RWPE1 (cell line): ENCODE data around the gene PRPF6.

ENCODE experiments used
- CTCF ChIA-PET: fragments of 350-600 bp; sonication (Branson Sonifier 250); formaldehyde crosslinking; extraction: SDS; loops from one replicate; lab custom pipeline; 2021; lab: Yijun Ruan, JAX
- POLR2A ChIA-PET: fragments of 400-600 bp; formaldehyde crosslinking; extraction: SDS; loops from one replicate; lab custom pipeline; 2020; ENCODE audit warnings: antibody characterized with exemption; ENCODE audit not compliant: low non-redundant PET; lab: Yijun Ruan, JAX
- DNase-seq: peaks from one replicate; pipeline ENCODE4 v3.0.0; 2012; ENCODE audit warnings: low spot score
- H3K27ac ChIP-seq: fragments of 450-650 bp; 2 replicates; pipeline ENCODE4 v1.5.1; 2017
- TF ChIP-seq, protein P1 (sequence below): fragments of 450-650 bp; conservative IDR thresholded peaks from 2 replicates; pipeline ENCODE4 v1.5.1; 2017; ENCODE audit warnings: low read depth, mild to moderate bottlenecking

Gene PRPF6

DNA sequence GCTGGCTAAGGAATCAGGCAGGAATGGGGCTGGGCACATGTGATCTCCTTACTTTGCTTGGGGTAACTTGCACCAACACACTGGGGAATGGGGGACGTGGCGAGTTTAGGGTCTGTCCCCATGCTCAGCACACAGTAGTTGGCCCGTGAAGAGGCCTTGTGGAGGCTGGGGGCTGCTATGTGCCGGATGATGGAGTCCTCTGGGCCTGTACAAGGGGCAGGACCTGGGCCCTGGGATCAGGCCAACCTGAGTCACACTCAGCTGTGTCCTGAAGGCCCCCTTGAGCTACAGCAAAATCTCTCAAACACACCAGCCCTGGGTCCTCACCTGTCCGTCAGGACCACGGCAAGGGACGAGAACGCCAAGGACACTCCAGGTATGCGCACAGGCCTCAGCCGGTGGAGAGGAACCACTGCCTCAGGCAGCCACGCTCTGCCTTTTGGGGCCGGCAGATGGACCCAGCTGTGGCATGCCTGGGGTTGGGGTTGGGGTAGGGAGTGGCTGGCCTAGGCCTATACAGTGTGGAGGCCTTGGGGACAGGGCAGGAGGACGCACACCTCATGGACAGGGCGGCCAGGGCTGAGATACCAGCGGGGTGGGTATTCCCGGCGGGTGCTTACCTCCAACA lies 35.8 kb upstream of the PRPF6 start:
- ChIA-PET POLR2A (no interaction called here), CTCF (interaction anchor here (0.6 to 0.7 kb wide), 2 partner anchors 8 to 112 kb away, joined by 3 read pairs; no protein-coding TSS in a partner anchor)
- TF ChIP-seq, protein P1, sequence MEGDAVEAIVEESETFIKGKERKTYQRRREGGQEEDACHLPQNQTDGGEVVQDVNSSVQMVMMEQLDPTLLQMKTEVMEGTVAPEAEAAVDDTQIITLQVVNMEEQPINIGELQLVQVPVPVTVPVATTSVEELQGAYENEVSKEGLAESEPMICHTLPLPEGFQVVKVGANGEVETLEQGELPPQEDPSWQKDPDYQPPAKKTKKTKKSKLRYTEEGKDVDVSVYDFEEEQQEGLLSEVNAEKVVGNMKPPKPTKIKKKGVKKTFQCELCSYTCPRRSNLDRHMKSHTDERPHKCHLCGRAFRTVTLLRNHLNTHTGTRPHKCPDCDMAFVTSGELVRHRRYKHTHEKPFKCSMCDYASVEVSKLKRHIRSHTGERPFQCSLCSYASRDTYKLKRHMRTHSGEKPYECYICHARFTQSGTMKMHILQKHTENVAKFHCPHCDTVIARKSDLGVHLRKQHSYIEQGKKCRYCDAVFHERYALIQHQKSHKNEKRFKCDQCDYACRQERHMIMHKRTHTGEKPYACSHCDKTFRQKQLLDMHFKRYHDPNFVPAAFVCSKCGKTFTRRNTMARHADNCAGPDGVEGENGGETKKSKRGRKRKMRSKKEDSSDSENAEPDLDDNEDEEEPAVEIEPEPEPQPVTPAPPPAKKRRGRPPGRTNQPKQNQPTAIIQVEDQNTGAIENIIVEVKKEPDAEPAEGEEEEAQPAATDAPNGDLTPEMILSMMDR = no peak
- no peak for DNase-seq
- peak overlapping the region; percentile 99 for H3K27ac ChIP-seq

DNA sequence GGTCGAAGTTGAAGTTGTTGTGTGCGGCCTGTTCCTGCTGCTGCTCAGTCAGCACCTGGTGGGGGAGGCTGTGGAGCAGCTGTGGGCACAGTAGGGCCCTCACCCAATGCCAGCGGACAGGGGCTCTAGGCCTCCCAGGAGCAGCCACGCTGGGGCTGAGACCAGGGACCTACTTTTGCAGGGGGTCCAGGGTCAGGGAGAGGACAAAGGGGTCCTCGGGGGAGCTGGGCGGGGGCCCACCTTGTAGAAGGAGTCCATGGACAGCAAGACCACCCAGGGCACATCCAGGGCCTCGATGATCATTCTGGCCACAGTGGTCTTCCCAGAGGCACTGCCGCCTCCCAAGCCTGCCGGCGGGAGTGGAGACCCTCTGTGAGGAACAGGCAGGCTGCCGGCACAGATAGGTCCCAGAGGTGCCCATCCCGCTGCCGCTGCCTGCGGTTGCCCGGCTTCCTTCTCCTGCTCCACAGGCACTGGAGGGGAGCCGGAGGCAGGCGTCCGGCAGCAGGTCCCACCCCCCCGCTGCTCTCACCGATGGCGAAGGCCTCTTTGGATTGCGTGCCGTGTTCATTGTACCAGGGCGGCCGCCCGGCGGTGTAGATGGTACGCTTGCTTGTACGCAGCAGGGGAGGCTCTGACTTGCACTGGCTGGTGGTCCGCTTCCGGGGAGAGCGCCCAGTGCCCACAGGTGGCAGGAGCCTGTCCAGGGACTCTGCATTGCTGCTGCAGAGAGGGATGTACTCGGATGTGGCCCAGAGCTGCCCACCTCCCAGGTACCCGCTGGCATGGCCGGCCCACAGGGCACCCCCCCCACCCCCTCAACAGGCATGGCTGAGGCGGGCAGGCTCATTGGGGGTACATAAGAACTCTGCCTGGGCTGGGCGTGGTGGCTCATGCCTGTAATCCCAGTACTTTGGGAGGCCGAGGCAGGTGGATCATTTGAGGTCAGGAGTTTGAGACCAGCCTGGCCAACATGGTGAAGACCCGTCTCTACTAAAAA lies 34.7 kb upstream of the PRPF6 start:
- CTCF ChIA-PET = interaction anchor here (0.6 kb wide), 1 partner anchor 221 kb away, joined by 5 read pairs; no protein-coding TSS in a partner anchor
- H3K27ac ChIP-seq = peak overlapping the region; percentile 99
- DNase-seq = no peak
- TF ChIP-seq, protein P1 = no peak
- POLR2A ChIA-PET = no interaction called here

DNA sequence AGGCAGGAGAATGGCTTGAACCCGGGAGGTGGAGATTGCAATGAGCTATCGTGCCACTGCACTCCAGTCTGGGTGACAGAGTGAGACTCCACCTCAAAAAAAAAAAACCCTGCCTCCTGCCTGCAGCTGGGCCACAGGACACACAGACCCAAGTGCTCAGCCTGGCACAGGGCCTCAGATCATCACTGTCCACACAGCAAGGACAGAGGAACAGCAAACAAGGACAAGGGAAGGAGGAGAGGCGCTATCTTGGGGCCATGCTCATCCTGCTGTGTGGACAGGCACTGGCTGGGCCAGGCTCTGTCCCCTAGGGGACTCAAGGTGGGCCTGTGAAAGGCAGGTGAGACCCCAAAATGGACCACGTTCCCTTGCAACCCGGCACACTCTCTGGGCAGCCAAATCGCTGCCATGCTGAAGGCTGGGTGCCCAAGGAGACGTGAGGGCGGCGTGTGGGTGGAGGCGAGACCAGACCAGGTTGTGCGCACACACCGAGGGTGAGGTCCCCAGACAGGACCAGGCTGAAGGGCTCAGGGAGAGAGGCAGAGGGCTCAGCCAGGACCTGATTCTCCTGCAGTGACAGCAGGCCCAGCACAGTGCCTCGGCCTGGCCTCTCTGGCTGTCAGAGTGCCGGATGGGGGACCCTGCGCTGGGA lies 33.8 kb upstream of the PRPF6 start:
- TF ChIP-seq, protein P1 = no peak
- ChIA-PET CTCF (no interaction called here), POLR2A (no interaction called here)
- no peak for DNase-seq
- peak overlapping the region; percentile 99 for H3K27ac ChIP-seq

DNA sequence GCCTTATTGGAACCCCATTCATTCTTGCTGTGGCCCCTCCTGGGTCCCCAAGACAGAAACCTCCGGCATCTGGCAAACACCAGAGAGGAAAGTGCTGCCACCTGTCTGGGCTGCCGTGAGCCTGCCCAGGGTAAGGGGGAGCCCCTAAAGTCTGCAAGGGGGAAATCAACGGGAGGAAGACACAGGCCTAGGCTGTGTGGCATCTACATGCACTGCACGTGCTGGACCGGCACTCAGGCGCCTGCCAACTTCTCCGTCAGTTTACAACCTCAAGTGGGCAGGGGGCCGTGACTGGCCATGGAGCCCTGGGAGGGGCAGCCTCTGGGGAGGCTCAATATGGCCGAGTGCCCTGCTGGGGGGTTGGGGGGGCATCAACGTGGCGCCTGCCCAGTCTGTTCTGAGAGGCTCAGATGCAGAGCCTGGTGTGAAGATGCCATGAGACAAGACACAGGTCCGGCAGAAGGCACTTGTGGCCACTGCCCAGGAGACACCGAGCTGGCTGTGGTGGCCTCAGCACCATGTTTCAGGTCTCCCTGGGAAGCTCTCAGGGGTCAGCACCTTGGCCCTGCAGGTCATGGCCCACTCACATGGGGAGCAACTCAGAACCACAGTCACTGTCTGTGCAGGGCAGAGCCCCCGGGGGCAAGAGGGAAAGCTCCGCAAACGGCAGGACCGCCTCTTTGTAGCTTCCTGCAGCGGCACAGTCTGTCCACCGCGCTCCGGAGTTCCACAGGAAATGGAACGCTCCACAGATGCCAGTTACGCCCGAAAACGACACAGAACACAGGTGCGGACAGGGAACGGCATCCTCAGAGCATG lies 33.1 kb upstream of the PRPF6 start:
- CTCF ChIA-PET = no interaction called here
- peak overlapping the region; percentile 99 for H3K27ac ChIP-seq
- TF ChIP-seq, protein P1 = no peak
- no peak for DNase-seq
- POLR2A ChIA-PET = no interaction called here

DNA sequence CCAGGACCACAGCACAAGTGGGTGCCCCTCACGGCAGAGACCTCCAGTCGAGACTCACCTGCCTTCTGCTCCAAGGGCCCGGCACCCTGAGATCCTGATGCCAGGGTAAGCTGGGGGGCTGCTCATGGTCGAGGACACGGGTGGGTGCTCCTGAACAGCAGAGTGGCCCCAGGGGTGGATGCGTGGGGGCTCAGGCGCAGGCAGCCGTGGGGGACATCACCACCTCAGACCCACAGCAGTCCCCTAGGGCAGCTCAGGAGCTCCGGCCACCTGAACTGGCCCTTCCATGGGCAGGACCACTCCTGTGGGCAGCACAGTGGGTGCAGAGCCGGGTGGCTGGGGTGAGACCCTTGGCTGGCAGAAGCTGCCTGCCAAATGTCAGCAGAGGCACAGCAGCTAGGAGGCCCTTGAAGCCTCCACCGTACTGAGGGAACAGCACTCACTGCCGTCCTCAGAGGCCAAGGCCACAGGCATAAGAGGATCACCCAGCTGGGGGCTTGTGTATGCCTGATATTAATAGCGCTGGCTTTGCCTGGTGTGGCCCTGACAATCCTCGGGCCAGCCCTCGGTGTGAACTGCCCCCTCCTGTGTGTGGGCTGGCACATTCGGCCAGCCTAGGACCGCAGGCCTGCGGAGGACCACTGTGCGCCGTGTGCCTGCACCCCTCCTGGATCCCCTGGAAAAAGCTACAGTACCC lies 30.1 kb upstream of the PRPF6 start:
- POLR2A ChIA-PET = interaction anchor here (0.5 kb wide), 1 partner anchor 134 kb away, joined by 3 read pairs; no protein-coding TSS in a partner anchor
- H3K27ac ChIP-seq = peak overlapping the region; percentile 99
- DNase-seq = no peak
- CTCF ChIA-PET = interaction anchor here (0.7 to 2.8 kb wide), 3 partner anchors 23 to 70 kb away, joined by 4 to 9 read pairs (median 6); partner anchors contain the start of gene PRPF6
- TF ChIP-seq, protein P1 = no peak
